ENCODE data around the gene TSPEAR.

Gene TSPEAR

GRCh38 chr21:44478124-44478800 lies 233.1 kb downstream of the TSPEAR start:
- DNase-seq, result no peak

DNA sequence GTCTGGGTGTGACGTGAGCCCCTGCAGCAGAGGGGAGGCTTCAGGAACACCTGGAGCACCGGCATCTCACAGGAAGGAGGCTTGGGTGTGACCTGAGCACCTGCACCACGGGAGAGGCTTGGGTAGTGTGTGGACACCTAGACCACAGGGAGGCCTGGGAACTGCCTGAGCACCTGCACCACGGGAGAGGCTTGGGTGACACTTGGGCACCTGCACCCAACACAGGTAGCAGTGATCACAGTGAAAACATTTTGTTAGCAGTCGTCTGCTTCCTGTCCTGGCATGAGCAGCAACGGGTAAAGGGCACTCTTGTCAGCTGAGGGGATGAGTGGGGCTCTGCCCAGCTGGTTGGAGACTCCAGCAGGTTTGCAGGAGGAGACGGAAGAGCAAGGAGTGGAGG lies 233.7 kb downstream of the TSPEAR start:
- DNase-seq, result no peak

DNA sequence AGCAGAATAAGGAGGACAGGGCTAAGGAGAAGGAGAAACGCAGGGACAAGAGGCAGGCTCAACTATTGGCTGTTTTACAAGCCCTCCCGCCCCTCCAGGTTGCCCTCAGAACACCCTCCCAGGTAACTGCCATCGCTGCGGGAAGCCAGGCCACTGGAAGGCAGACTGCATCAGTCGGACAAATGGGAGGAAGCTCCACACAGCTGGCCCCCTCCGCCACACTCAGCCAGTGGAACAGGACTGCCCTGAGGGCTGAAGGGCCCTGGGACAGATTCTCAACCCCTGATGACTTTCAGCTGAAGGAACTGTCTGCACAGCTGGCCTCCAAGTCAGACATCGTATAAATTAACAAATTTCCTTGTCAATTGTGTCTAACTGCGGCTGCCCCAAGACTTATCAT lies 234.2 kb downstream of the TSPEAR start:
- DNase-seq, result no peak

DNA sequence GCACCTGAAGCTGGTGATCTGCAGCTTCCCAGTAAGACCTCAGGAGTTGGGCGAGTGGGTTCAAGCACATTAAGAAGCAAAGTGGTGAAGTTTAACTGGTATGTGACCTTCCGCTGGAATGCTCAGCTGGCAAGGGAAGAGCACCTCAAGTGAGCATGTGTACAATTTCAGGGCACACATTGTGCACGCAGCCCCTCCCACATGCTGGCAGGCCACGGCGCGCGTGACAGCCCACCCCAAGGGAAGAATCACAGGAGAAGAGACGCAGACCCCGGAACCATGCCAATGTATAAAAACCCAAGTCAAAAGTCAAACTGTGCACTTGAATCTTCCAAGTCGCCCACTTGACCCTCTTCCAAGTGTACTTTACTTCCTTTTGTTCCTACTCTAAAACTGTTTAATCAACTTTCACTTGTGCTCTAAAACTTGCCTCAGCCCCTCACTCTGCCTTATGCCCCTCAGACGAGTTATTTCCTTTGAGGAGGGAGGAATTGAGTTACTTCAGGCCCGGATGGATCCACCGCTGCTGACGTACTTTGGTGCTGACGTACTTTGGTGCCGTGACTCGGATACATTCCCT lies 236.0 kb downstream of the TSPEAR start:
- DNase-seq, result no peak

DNA sequence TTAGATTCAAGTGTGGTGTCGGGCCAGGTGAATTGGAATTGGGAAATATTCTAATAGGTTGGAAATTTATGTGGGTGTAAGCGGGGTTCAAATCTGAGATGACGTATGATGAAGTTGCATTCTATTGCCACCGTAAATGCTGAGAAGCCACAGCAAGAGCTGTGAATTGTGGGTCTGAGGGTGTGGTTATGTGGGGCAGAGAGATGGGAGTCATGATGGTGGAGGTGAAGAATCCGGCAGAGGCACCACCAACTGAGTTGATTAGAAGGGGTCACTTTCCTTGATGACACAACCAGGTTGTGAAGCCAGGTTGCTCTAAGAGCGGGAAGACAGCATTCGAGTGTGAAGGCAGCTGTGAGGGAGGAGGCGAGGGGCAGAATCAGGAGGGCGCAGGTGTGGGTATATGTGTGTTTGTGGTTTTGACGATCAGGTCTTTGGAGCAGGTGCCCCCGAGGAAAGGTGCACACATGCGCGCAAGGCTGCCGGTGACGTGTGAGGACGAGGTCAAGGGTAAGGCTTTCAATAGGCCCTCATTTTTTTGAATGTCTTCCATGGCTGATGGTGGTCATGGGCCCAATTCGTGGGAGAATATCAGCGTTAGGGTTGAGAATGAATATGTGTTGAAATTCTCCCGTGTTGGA lies 237.3 kb downstream of the TSPEAR start:
- DNase-seq, result no peak

DNA sequence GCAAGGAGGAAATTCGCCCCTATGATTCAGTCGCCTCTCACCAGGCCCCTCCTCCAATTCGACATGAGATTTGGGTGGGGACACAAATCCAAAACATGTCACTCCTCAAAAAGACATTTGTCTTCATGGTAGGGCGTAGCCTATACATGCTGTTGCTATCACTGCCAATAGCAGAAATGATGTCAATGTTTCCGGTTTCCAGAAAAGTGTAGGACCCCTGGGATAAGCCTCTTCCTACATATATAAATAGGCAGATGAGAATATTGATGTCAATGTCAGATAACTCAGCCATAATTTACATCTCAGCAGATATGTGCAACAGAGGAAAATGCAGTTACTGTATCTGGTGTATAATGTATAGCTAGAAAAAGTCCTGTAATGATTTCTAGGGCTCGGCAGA lies 239.4 kb downstream of the TSPEAR start:
- DNase-seq, result no peak

DNA sequence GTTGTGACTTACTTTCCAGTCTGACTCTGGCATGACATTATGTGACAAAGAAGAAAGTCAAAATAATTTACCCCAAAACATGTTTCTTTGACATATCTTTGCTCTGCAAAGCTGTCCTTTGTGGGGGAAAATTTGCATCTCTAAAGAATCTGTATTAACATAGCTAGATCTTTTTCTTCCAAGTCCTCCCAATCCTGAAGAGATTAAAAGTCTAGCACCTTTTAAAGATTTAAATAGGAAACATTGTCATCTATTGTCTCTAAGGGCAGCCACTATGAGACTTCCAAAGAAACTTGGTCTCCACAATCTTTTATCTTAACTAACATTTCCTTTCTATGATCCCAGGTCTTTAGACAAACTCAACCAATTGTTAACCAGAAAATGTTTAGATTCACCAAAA lies 240.0 kb downstream of the TSPEAR start:
- DNase-seq, result no peak

DNA sequence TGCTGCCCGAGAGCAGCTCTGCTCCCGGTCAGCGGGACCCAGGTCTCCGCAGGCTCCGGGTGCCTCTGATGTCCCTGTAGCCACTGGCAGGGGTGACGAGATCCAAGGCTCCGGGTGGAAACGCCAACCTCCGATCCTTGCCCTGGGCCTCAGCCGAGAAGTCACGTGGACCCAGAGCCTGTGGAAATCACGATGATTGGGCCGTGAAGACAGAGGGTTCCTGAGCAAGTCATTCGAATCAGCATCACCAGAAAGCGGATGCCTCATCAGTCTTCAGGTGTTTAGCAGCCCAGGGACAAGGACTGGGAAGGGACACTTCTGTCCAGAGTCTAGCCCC lies 243.5 kb downstream of the TSPEAR start:
- DNase-seq, result no peak

DNA sequence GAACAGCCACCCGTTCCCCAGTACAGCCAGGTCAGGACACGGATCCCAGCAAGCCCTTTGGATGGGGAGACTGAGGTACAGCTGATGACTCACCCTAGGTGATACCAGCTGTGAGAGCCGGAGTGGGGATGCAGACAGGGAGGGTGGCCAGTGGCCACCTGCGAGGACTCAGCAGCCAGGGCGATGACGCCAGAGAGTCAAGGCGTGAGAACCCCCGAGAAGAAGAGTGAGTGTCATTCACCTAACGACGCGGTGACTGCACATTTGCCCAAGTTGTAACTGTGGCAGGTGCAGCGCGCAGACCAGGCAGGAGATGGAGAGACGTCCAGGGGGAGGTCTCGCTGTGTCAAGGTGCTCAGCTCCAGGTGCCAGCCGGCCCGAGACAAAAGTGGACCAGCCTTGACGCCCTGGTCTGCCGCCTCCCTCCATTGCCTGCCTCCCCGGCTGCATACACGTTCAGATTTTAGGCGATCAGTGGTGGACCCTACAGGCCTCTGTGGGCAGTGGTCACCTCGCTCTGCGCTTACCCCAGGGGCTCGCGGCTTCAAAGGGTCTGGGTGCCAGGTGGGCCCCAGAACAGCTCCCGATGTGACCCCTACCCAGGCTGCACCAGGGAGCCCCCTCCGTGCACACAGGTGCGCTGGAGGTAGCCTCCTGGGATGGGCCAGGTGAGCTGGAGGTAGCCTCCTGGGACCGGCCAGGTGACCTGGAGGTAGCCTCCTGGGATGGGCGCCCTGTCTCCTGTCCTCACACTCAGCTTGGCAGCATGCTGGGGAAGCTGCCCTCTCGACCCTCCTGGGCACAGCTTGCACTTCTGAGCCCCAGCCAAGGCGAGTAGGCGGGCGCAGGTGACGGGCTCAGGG lies 244.1 kb downstream of the TSPEAR start:
- DNase-seq, result no peak

GRCh38 chr21:44466351-44466954 lies 244.9 kb downstream of the TSPEAR start:
- no peak for DNase-seq

- no peak for DNase-seq
Measured at GRCh38 chr21:44464351-44464750, 247.0 kb downstream of the TSPEAR start.

GRCh38 chr21:44463724-44464123 lies 247.6 kb downstream of the TSPEAR start:
- no peak for DNase-seq

DNA sequence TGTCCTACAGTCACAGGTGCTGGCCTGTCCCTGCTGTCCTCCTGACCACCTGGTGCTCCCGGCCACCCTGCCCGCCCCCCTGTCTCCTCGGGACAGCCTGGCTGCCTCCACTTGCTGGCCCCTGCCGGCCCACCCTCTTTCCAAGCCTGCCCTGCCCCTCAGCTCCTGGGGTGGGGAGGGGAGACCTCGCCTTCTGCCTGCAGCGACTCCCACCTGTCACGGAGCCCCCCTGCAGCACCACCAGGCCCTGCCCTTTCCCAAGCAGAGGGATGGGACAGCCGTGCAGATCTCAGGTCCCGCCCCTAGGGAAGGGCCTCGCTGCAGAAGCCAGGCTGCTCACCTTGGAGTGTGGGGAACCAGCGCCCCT lies 248.6 kb downstream of the TSPEAR start:
- DNase-seq, result no peak

DNA sequence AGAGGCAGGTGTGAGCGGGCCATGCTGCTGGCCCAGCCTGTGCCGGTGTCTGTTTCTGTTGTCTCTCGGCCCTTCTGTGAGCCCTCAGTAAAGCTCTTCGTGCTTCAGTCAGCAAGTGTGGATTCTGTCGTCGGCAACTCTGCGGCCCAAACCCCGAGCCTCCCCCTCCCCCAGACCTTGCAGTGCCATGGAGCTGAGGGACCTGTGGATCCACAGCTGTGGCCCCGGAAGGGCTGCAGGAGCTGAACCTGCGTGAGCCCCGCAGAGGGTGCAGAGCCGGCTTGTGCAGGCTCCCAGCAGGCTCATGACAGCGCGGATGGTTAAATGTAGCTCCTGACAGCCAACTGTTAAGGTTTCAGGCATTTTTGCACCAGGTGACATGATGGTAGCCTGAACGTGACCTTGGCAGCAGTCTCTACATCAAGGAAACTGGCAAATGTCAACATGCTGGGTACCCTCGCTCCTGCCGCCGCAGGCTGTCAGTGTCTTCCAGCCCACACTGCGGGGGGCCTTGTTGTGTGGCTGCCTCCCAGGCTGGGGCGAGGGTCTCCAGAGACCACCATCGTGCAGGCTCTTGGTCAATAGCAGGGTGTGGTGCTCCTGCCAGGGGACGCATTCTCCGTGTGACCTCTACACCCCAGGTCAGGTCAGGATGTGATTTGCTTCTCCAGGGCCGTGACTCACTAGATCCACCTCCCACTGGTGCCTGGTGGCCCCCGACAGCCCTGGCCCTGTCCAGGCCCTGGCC lies 249.1 kb downstream of the TSPEAR start:
- no peak for DNase-seq

DNA sequence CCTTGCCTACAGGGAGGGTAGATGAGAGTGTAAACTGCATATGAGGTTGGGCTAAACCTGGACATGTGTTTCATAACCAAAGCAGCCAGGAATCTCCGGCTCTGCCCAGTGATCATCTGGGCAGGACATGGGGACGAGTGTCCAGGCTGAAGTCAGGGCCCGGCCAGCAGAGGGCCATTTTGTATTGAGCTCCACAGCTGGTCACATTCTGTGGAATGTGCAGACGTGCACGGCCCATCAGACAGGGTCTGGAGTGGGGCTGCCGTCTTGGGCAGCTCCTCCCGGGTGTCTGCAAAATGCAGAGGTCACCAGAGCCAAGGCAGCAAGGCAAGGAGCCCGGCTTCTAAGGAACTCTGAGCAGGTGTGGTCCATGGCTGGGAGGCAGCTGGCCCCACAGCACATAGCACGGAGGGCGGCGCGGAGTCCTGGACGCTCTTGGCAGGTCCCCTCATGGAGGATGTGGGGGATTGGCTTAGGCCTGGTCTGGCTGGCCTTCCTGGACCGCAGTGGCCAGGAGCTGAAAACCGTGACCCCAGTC lies 249.8 kb downstream of the TSPEAR start:
- no peak for DNase-seq

GRCh38 chr21:44461005-44461404 lies 250.4 kb downstream of the TSPEAR start:
- no peak for DNase-seq

- no peak for DNase-seq
Measured at GRCh38 chr21:44460441-44460755, 251.0 kb downstream of the TSPEAR start.

DNA sequence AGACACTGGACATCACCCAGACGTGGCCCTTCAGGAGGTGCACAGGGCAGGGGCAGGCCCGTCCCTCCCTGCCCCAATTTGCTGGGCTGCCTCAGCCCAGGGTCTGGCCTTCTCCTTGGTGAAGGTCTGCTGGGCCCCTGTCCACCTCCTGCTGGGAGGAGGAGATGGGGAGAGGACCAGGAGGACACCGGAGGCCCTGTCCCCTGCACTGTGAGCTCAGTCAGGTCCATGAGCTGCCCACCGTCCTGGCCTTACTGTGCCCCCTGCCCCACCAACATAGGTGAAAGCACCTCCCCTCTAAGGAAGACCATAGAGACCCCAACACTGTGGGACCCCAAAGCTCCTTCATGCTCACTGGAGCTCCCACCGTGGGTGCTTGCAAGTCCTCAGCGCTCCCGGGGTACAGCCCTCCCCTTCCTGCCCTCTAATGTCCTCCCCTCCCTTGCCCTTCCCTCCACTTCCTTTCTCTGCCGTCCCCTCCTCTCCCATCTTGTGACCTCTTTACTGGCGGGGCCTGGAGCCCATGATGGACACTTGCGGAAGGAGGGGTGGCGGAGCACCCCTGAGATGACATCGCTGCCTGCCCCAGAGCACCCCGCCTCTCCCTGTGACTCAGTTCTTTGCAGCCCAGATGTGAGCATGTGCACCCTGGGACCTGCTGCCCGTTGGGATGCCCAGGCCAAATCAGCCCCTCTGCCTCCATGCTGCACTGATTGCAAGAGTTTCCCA lies 251.5 kb downstream of the TSPEAR start:
- no peak for DNase-seq

GRCh38 chr21:44458971-44459711 lies 252.2 kb downstream of the TSPEAR start:
- no peak for DNase-seq

- no peak for DNase-seq
Measured at GRCh38 chr21:44456915-44457736, 254.2 kb downstream of the TSPEAR start.

All from CD4-positive, alpha-beta T cell treated with Interleukin-12 subunit alpha and Interleukin-12 subunit beta, for 1 hour (primary cell).